Sigmoid colon (tissue), 7 donors: ENCODE data around the gene NFE2. TPM values are rescaled to one million over a fixed set of nuclear protein-coding genes. Genes with fewer than 3 reads are reported as not detected.

Source experiments
- DNase-seq: peaks from one replicate; pipeline ENCODE4 v3.0.0-alpha.2; 2019
- H3K27ac ChIP-seq, 4 donors: fragments of 200-600 bp; sonication (generic); one replicate each; pipeline ENCODE4 v1.5.1; 2016 to 2019; ENCODE audit warnings: mild to moderate bottlenecking in 1 of 4
- H3K27me3 ChIP-seq, 3 donors: fragments of 200-600 bp; sonication (generic); one replicate each; pipeline ENCODE4 v1.5.1; 2019; ENCODE audit warnings: mild to moderate bottlenecking in 1 of 3
- H3K36me3 ChIP-seq, 4 donors: fragments of 200-600 bp; sonication (generic); one replicate each; pipeline ENCODE4 v1.5.1; 2016 to 2019
- H3K4me1 ChIP-seq, 4 donors: fragments of 200-600 bp; sonication (generic); one replicate each; pipeline ENCODE4 v1.5.1; 2017 to 2019
- H3K4me3 ChIP-seq, 4 donors: fragments of 200-600 bp; sonication (generic); one replicate each; pipeline ENCODE4 v1.5.1; 2017 to 2019; ENCODE audit warnings: mild to moderate bottlenecking in 2 of 4, moderate library complexity in 1 of 4
- H3K9me3 ChIP-seq, 4 donors: fragments of 200-600 bp in 3 of 4; sonication (generic) in 3 of 4; one replicate each; pipeline versions ENCODE4 v1.5.1 to v1.6.1; 2013 to 2019
- EP300 ChIP-seq, 4 donors: sonication (generic); formaldehyde crosslinking; IDR thresholded peaks; one replicate each; pipeline ENCODE4 v1.6.1; 2017; ENCODE audit warnings: antibody characterized with exemption in 4 of 4
- POLR2A ChIP-seq, 2 donors: fragments of 450-650 bp; IDR thresholded peaks; one replicate each; pipeline ENCODE4 v1.6.1; 2016; ENCODE audit warnings: antibody characterized with exemption in 2 of 2, mild to moderate bottlenecking in 2 of 2, moderate library complexity in 2 of 2
- POLR2AphosphoS5 ChIP-seq, 4 donors: sonication (generic); formaldehyde crosslinking; IDR thresholded peaks; one replicate each; pipeline ENCODE4 v1.6.1; 2017; ENCODE audit warnings: antibody characterized with exemption in 4 of 4
- WGBS, 2 donors: extraction: QIAGEN DNeasy Blood & Tissue Kit; methylation state at CpG; one replicate each; pipeline ENCODE4 v1.1.7; 2013; 5-methylcytosine and 5-hydroxymethylcytosine counted together
- intact Hi-C: fragments of 100-400 bp; cut with DNase I; formaldehyde crosslinking; loops from one replicate; pipeline ENCODE4 v1.15.1; 2023
- polyA plus RNA-seq, 3 donors: library from polyadenylated mRNA; stranded (reverse); fragments of 200-250 nt; gene quantifications; one replicate each; pipeline ENCODE4 v1.2.3, GENCODE V29; 2013
- total RNA-seq, 4 donors: library from RNA; depleted of rRNA; stranded (reverse); fragments of >200 nt; gene quantifications; one replicate each; pipeline ENCODE4 v1.1.0, GENCODE V29; 2016
- TF ChIP-seq, protein P1 (sequence below), 4 experiments: fragments of 450-650 bp in 3 of 4; fragments of 200-600 bp in 1 of 4; IDR thresholded peaks; one replicate each; pipeline ENCODE4 v1.5.1; 2016 to 2019; ENCODE audit warnings: antibody characterized with exemption in 4 of 4, mild to moderate bottlenecking in 3 of 4, moderate library complexity in 2 of 4
- donor health status: healthy with polysubstance abuse.
- donor health status: Bipolar disorder and iron deficiency.
- donor health status: healthy.

NFE2 gene
- total and polyA plus RNA-seq, 7 donors, result 0.45 to 0.54 TPM; not detected in 5

DNA sequence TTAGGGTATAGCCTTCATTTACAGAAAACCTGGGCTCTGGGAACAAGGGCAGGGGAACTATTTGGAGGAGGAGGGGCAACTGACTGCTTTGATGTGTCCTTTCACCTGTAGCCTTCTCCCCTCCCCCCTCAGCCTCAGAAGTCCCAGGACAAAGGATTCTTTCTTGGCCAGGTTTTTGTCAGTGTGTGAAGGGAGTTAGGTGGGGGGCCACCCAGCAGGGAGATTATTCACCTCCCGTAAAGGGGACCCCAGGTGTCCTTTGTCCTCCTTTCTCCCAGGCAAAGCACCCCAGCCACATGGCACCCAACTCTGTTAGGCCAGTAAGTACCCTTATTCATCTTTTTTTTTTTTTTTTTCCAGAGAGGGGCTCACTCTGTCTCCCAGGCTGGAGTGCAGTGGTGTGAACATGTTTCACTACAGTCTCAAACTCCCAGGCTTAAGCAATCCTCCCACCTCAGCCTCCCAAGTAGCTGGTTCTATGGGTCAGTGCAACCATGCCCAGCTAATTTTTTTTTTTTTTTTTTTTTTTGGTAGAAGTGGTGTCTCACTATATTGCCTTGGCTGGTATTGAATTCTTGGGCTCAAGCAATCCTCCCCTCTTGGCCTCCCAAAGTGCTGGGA is 723 bp upstream of the NFE2 start:
- Histone ChIP-seq H3K36me3 (no peaks in the 10 kb centered on the region), H3K27me3 (peaks cover 0 to 43% (median 17%) of the 10 kb centered on the region in 3 donors), H3K27ac (no peak overlapping the region), H3K4me3 (no peak overlapping the region), H3K4me1 (peaks cover 0 to 9% (median 8%) of the 10 kb centered on the region in 4 donors), H3K9me3 (no peaks in the 10 kb centered on the region)
- intact Hi-C loops, result no loop called here
- DNase-seq, result peak; percentile 45
- TF ChIP-seq EP300 (IDR thresholded peaks at IDR 0.05) (no peak), POLR2AphosphoS5 (IDR thresholded peaks at IDR 0.05) (no peak), POLR2A (IDR thresholded peaks at IDR 0.05) (no peak)
- TF ChIP-seq, protein P1, sequence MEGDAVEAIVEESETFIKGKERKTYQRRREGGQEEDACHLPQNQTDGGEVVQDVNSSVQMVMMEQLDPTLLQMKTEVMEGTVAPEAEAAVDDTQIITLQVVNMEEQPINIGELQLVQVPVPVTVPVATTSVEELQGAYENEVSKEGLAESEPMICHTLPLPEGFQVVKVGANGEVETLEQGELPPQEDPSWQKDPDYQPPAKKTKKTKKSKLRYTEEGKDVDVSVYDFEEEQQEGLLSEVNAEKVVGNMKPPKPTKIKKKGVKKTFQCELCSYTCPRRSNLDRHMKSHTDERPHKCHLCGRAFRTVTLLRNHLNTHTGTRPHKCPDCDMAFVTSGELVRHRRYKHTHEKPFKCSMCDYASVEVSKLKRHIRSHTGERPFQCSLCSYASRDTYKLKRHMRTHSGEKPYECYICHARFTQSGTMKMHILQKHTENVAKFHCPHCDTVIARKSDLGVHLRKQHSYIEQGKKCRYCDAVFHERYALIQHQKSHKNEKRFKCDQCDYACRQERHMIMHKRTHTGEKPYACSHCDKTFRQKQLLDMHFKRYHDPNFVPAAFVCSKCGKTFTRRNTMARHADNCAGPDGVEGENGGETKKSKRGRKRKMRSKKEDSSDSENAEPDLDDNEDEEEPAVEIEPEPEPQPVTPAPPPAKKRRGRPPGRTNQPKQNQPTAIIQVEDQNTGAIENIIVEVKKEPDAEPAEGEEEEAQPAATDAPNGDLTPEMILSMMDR (IDR thresholded peaks at IDR 0.05), result no peak
- 67 to 83% methylated on average over 1 of the region's 1 CpG for WGBS, 2 donors

DNA sequence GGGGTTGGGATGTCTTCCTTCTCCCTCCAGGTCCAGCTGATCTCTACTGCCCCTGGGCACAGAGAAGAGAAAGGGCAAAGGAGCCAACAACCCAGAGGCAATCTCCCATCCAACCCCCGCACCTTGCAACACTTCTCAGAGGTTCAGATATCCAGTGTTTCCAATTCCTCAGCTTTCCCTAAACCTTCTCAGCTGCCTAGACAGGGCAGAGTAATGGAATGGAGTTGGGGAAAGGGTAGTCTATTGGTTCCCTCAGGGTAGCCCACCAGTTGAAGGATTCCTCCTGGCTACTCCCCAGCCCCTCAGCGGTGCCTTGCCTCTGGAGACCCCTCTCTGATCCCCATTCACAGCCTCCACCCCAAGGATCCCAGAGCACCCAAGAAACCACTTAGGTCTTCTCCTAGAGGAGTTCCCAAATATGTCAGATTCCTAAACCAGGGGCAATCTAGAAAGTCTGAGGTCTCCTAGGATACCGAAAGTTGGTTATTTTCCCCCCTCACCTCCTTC is 537 bp downstream of the NFE2 start:
- no peak for TF ChIP-seq POLR2A (IDR thresholded peaks at IDR 0.05)
- no peak for TF ChIP-seq POLR2AphosphoS5 (IDR thresholded peaks at IDR 0.05)
- TF ChIP-seq, protein P1 (IDR thresholded peaks at IDR 0.05), result no peak
- TF ChIP-seq EP300 (IDR thresholded peaks at IDR 0.05), result no peak
- Histone ChIP-seq H3K9me3 (no peaks in the 10 kb centered on the region), H3K36me3 (no peaks in the 10 kb centered on the region), H3K27me3 (peaks cover 0 to 43% (median 17%) of the 10 kb centered on the region in 3 donors), H3K27ac (no peak overlapping the region), H3K4me1 (peaks cover 0 to 9% (median 8%) of the 10 kb centered on the region in 4 donors), H3K4me3 (peak overlapping the region in 2 of 4 donors; percentile 15 to 27)
- no peak for DNase-seq
- 27 to 44% methylated on average over 3 of the region's 3 CpGs for WGBS, 2 donors
- intact Hi-C loops, result no loop called here

DNA sequence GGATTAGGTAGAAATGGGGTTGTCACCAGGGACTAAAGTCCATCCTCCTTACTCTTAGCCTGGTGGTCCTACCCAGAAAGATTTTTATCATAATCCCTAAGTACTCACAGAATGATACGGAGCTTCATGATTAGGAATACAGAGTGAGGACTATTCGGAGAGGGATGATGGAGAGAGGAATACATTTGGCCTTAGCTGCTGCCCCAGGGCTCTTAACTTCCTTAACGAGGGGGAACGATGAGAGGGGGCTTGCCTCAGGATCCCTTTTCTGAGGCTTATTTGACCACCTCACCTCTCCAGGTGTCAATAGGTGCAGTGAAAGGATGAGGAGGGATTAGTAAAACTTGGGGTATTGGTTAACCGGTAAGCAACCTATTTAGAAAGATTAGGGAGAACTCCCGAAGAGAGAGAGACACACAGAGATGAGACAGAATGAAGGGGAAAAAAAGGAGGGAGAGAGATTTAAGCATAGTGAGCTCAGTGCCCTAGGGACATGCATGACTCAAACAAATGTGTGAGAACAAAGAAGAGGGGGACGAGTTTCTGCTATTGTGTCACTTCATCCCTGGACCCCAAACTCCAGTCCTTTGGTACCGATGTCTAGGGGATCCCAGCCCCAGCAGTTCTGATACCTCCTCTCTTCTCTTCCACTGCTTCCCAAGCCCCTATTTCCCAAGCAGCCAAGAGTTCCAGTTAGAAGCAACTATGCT is 1.1 kb downstream of the NFE2 start:
- Histone ChIP-seq H3K9me3 (no peaks in the 10 kb centered on the region), H3K36me3 (no peaks in the 10 kb centered on the region), H3K27ac (no peak overlapping the region), H3K4me3 (no peak overlapping the region), H3K27me3 (peaks cover 0 to 43% (median 17%) of the 10 kb centered on the region in 3 donors), H3K4me1 (peaks cover 0 to 9% (median 8%) of the 10 kb centered on the region in 4 donors)
- TF ChIP-seq EP300 (IDR thresholded peaks at IDR 0.05) (no peak), POLR2AphosphoS5 (IDR thresholded peaks at IDR 0.05) (no peak)
- TF ChIP-seq, protein P1 (IDR thresholded peaks at IDR 0.05), result no peak
- DNase-seq, result no peak
- 48 to 79% methylated on average over 8 of the region's 8 CpGs for WGBS, 2 donors
- intact Hi-C loops, result no loop called here

DNA sequence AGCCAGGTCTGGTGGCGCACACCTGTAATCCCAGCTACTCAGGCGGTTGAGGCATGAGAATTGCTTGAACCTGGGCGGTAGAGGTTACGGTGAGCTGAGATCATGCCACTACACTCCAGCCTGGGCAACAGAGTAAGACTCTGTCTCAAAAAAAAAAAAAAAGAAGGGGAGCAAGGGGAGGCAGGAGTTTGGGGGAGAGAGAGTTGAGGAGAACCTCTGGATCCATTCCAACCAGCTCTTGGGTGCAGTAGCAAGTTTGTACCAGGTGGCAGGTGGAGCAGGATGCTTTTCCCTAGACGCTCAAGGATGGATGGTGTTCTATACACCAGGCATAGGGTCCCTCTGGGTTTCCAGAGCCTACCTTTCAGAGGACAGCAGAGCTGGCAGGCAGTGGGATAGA is 1.9 kb downstream of the NFE2 start:
- no peak for DNase-seq
- H3K36me3 ChIP-seq, result no peaks in the 10 kb centered on the region
- peaks cover 0 to 35% (median 12%) of the 10 kb centered on the region in 3 donors for H3K27me3 ChIP-seq
- peaks cover 0 to 9% (median 8%) of the 10 kb centered on the region in 4 donors for H3K4me1 ChIP-seq
- no peak overlapping the region for H3K27ac ChIP-seq
- 87 to 89% methylated on average over 5 of the region's 5 CpGs for WGBS, 2 donors
- H3K4me3 ChIP-seq, result no peak overlapping the region
- intact Hi-C loops, result no loop called here
- H3K9me3 ChIP-seq, result no peaks in the 10 kb centered on the region
- TF ChIP-seq POLR2A (IDR thresholded peaks at IDR 0.05), result no peak
- no peak for TF ChIP-seq POLR2AphosphoS5 (IDR thresholded peaks at IDR 0.05)
- TF ChIP-seq, protein P1 (IDR thresholded peaks at IDR 0.05), result no peak
- TF ChIP-seq EP300 (IDR thresholded peaks at IDR 0.05), result no peak
